GM18520 (cell line): ENCODE measurements around the gene CXCL11.
"Not testable (repeated sequence)": the region's sequence is repeated elsewhere in the genome, so short reads cannot be mapped to it uniquely, and the experiment has no call there.

ENCODE experiments used
- ATAC-seq: cut with Tn5 transposase; IDR thresholded peaks from one replicate; pipeline ENCODE4 v1.9.1; 2021; ENCODE audit not compliant: unreplicated experiment

The CXCL11 gene

GRCh38 chr4:76003035-76003434 lies 32.8 kb downstream of the CXCL11 start:
- no peak for ATAC-seq

DNA sequence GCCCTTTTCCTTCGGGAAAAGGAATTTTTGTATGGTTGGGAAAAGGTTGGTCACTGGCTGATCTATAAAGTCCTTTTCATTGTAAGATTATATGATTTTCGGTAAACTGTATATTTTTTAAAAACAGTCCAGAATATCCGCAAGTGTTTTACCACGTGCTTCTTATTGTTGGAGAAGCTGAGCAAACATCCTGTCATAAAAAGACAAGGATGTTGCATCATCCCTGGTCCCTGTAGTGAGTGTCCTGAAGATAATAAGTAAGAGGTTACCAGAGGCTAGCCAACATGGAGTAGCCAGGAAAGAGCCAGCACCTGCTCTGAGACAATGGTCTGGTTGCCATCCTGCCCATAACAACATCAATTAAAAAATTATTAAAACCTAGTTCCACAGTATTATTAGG lies 33.7 kb downstream of the CXCL11 start:
- ATAC-seq, result no peak

- ATAC-seq, result no peak
Measured at GRCh38 chr4:76001700-76002099, 34.2 kb downstream of the CXCL11 start.

GRCh38 chr4:76000279-76000678 lies 35.6 kb downstream of the CXCL11 start:
- no peak for ATAC-seq

DNA sequence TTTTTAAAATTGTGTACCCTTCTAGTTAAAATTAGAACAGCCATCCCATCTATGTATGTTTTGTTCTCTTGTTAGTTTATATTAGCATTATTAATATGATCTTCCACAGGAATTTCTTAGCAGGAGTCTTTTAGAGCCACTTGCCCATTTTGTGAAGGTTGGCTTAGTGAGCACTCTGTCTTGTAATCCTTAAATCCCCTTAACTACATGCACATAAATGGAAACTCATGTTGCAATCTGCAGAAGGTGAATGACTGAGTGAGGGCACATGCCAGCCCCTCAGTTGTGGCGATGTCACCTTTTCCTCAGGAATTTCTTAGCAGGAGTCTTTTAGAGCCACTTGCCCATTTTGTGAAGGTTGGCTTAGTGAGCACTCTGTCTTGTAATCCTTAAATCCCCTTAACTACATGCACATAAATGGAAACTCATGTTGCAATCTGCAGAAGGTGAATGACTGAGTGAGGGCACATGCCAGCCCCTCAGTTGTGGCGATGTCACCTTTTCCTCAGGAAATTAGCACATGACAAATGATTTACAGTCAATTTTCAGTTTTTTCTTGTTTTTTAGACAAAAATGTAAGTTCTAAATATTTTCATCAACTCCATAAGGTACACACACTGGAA lies 37.2 kb downstream of the CXCL11 start:
- not testable (repeated sequence) for ATAC-seq

DNA sequence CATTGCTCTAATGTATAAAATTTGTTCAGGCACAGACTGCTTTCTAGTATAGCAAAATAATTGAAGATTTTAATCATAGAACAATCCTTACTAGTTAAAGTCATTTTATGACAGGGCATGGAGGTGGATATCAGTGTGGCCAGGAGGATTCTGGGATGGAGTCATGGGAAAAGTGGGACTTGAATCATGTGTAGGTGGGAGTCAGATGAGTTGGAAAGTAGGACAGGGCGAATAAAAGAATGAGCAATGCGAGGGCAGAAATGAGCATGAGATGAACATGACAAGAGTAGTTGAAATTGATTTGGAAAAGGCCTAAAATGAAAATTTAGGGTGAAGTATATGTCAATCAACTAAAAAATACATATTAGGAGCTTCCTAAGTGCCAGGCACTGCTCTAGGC lies 37.9 kb downstream of the CXCL11 start:
- no peak for ATAC-seq

DNA sequence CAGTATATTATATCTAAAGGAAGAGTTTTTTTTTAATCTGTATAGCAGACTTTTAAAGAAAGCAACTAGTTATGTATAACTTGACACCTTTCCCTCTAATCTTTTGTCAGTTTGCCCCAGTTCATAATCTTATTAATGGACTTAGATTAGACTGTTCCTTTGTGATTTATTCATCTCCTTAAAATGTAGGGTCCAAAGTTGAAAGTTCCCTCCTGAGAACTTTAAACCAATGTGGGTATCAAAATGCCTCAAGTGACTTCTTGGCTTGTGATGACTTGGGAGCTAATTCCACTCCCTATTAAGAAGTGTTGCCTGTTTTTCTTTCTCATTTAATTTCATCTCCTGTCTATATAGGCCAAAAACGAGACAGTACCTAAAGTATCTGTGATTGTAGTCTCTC lies 38.8 kb downstream of the CXCL11 start:
- ATAC-seq, result no peak

DNA sequence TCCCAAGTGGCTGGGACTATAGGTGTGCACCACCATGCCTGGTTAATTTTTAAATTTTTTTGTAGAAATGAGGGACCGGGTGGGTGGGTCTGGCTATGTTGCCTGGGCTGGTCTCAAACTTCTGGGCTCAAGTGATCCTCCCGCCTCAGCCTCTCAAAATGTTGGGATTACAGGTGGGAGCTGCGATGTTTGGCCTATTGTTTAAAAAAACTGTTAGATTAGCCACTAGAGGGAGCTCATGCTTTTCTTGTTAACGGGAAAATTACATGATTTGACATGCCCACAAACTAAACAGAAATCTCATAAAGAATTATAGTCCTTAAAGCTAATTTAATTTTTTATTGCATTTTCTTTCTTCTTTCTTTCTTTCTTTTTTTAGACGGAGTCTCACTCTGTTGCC lies 40.1 kb downstream of the CXCL11 start:
- no peak for ATAC-seq

DNA sequence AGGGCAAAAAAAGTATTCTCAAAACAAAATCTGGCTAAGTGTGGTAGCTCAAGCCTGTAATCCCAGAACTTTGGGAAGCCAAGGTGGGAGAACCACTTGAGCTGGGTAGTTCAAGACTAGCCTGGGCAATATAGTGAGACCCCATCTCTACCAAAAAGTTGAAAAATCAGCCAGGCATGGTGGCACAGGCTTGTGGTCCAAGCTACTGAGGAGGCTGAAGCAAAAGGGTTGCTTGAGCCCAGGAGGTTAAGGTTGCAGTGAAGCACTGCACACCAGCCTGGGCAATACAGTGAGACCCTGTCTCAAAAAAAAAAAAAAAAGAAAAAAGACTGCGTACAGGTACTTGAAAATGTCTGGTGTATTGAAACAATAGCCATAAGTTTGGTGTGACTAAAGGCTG lies 43.4 kb downstream of the CXCL11 start:
- ATAC-seq, result no peak

DNA sequence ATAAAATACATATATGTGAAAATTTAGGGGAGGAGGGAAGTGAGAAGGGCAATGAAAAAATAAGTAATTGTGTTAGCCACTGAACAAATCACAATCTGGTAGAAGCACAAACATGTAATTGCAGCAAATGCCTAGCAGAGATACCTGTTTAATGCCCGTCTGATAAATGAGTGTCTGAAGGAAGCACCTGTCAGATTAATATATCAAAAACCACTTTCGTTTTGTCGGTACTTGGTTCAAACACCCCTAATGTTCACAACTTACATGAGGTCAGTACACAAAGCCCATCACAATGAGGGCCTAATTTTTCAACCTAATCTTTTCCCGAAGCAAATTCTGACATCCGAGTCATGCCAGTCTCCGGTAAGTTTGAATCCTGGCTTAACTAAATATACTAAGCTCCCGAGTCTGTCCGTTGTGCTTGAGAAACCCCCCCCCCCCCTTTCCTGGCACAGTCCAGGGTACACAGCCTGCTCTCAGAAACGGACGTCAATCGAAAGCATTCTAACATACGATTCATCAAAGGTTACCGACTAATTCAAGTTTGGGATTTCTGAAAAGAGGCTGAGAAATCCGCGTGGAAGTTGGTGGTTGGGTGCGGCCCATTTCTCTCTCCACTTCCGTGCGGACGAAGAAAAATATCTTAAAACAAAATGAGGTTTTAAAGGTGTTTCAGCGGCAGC lies 45.9 kb downstream of the CXCL11 start:
- ATAC-seq, result no peak

DNA sequence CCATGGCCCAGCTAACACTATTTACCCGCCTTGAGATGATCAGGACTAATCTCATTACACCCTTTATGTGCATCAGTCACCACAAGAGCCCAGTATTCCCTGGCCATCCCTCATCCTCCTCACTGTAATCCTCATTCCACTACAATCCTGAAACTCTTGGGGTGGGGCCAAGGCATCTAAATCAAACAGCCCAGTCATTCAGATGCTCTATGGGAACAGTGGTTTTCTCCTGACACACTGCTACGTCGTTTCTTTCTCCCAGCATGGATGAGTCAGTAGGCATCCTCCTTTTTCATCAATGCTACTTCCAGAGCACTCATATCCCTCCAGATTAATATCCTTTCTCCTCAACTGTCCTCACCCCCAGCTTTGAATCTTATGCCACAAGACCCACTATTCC lies 50.8 kb downstream of the CXCL11 start:
- no peak for ATAC-seq
